ENCODE data around the gene DYNAP. TPM values are rescaled to one million over a fixed set of nuclear protein-coding genes. Genes with fewer than 3 reads are reported as not detected.
A peak's percentile ranks its signal among the peaks of the same experiment; 100 is the strongest.

DYNAP gene
- under 1 TPM in 1 of 10 donors, not detected in 9; 0.07 TPM for polyA plus RNA-seq (ENCODE audit: insufficient read length in 10 of 10)
- long read RNA-seq, donor 1, result 0 reads
- long read RNA-seq, donor 2, result 0 reads
- long read RNA-seq, donor 3, result 0 reads
- long read RNA-seq, donor 4, result 0 reads
- long read RNA-seq, donor 5, result 0 reads
- long read RNA-seq, donor 6, result 0 reads
- long read RNA-seq, donor 7, result 0 reads
- long read RNA-seq, donor 8, result 0 reads
- long read RNA-seq, donor 9, result 0 reads

DNA sequence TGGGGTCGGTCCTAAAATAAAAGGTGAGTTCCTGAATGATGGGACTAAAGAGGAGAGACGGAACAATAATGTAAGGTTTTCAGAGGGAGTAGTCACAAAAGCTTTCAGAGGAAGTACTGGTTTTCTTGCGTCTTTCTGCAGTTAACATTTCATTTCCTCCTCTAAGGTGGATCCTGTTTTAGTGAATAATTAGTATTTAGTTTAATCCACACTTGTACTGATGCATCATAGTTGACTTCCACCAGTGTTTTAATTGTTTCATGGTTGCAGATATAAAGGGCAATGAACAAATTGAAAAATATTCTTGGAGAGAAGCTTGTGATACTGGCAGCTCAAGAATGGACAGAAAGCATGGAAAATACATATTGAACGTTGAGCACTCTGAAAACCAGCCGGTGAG is at the start of gene DYNAP:
Gene DYNAP (plus strand): TSS at position 301 of the 400 bp plus-strand sequence. CDS start 38 bp downstream, at position 339.
- no peak for DNase-seq

DNA sequence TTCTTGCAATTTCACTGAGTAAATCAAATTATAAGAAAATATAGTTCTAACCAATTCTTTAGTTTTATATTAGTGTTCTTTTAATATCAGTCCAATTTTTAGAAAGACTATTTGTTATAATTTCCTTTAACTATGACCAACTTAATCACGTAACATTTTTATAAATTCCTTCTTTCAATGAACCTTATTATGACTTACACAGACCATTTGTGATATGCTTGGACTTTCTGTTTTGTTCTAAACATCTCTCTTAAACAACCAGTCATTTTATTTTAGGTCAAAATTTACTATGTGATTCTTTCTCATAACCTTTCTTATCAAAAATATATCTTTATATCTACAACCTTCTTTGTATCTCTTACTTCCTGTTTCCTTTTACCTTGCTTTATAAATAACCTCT is 39.5 kb upstream of the DYNAP start:
- DNase-seq, result no peak

DNA sequence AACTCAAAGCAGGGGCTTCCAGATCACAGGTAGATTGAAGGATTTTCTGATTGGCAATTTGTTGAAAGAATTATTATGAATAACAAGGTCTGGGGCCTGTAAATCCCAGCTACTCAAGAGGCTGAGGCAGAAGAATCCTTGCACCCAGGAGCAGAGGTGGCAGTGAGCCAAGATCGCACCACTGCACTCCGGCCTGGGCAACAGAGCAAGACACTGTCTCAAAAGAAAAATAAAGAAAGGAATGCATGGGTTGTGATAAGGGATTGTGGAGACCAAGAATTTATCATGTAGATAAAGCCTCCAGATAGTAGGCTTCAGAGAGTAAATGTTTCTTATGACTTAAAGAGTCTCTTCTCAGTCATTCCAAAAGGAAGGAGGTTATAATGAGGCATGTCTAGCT is 35.8 kb upstream of the DYNAP start:
- no peak for DNase-seq

DNA sequence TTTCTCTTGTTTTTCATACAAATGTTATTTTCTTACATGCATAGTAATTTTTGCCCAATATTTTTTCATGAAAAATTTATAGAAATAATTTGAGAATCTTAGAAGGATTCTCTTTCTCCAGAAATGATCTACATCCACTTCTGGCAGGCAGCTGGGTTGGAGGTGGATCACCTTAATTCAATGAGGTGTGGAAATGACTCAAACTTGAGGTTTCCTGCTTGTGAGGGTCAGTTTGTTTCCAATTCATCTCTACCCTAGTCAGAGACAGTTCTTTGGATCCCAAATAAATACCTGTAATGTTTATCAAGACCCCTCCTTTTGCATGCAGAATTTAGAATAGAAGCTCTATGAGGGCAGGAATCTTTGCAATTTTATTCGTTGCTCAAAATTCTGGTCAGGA is 35.0 kb upstream of the DYNAP start:
- DNase-seq, result no peak

- no peak for DNase-seq
These were observed 33.1 kb upstream of the DYNAP start for GRCh38 chr18:54557958-54558357.

DNA sequence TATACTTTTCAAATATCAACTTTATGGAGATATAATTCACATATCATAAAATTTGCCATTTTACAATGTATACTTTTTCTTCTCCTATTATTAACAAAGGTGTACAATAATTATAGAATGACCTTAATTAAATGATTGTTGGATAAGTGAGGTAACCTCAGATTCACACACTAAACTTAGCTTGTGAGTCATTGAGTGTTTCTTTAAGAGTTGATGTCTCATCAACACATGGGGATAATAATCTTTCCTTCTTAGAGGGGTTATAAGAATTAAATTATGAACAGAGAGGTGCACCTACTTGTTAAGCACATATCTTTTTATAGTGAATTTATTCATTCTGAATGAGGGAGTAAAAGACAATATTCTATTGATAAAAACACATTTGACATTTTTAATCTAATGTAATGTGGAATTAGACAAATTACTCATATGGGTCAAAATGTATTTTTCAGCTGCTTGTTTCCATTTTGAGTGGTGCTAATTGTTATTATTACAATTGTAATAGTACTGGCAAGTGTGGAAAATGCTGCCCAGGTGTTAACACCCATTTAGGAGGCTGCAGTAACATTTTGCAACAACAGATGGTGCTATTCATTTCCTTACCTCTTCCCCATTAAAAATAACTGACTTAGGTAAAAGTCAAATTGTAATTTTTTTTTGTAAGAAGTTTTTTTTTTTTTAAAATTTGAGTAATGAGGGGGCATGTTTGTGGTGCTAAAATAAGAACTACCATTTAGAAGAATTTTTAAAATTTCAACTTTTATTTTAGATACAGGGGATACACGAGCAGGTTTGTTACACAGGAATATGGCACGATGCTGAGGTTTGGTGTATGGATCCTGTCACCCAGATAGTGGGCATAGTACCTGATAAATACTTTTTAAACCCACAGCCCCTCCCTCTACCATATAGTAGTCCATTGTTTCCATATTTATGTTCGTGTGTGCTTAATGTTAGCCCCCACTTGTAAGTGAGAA is 32.1 kb upstream of the DYNAP start:
- DNase-seq, result peak in 2 of 3 donors; percentile 3 to 7

DNA sequence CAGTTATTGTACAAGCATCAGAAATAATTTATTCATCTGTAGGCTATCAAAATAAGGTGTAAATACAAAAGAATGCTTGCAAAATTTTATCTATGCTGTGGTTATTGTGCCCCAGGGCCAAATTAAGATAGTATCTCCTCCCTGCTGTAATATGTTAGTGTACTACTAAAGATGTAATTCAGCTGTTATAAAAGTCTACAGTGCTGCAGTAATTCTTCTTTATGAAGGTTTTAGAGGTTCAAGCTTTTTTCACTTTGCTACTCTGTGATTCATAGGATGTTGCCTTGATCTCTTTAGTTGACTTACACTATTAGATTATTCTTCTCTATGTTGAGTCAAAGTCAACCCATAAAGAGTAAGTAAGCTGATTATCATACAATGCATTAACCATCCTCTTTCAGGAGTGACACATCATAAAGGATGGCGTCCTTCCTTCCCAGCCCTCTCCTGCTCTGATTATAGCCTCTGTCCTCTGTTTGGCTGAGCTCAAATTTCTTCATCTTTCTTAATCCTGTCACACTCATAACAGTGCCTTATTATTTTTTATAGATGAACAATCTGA is 29.3 kb upstream of the DYNAP start:
- no peak for DNase-seq

GRCh38 chr18:54580202-54580729 is 10.8 kb upstream of the DYNAP start:
- DNase-seq, result no peak

DNA sequence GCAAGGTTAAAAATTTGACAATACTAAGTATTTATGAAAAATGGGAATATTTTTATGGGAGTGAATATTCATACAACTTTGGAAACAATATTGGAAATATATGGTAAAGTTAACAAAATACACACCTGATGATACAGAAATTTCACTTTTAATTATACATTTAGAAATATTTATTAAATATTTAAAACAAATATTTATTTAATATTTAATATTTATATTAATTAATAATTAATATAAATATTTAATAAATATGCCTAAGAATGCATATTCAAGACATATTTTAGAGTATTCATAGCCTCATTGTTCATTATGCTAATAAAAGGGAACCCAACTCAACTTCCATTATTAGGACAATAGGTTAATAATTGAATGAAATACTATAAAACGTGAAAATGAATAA is 7.0 kb upstream of the DYNAP start:
- no peak for DNase-seq

- no peak for DNase-seq
These were observed 5.3 kb upstream of the DYNAP start for GRCh38 chr18:54585743-54586142.

- DNase-seq, result no peak
These were observed 13.2 kb downstream of the DYNAP start for GRCh38 chr18:54604211-54604610.

- no peak for DNase-seq
These were observed 15.8 kb downstream of the DYNAP start for GRCh38 chr18:54606835-54607212.

GRCh38 chr18:54607213-54608027 is 16.4 kb downstream of the DYNAP start:
- DNase-seq, result no peak

GRCh38 chr18:54608028-54608642 is 17.1 kb downstream of the DYNAP start:
- DNase-seq, result no peak

DNA sequence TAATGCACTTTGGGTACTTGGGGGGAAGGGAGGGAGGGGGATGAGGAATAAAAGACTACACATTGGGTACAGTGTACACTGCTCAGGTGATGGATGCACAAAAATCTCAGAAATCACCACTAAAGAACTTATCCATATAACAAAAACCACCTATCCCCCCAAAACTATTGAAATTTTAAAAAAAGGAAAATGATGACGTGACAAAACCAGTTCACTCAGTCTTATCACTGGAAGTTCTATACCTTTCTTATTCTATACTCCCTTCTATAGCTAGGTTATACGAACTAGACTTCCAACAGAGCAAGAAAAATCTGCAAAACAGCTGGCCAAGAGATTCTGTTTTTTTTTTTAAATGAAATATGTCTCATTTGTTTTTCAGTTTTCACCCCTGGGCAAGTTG is 20.8 kb downstream of the DYNAP start:
- no peak for DNase-seq

DNA sequence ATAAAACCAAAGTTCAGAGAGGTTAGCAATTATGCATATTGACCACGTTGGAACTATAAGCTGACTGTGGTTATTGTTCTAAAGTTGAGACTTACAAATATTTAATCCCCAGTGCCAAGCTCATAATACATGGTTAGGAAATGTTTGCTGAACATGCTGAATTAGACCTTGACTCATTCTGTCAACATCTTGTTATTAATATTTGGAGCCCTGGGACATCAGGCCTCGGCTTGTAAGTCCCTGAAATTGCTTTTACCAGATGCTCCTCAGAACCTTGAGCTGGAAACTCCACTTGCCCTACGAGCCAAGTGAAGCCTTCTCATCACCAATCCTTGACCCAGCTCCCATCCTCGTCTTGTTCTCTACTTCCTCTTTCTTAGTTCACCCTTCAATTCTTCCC is 21.2 kb downstream of the DYNAP start:
- no peak for DNase-seq

- DNase-seq, result no peak
These were observed 22.1 kb downstream of the DYNAP start for GRCh38 chr18:54613174-54613573.

DNA sequence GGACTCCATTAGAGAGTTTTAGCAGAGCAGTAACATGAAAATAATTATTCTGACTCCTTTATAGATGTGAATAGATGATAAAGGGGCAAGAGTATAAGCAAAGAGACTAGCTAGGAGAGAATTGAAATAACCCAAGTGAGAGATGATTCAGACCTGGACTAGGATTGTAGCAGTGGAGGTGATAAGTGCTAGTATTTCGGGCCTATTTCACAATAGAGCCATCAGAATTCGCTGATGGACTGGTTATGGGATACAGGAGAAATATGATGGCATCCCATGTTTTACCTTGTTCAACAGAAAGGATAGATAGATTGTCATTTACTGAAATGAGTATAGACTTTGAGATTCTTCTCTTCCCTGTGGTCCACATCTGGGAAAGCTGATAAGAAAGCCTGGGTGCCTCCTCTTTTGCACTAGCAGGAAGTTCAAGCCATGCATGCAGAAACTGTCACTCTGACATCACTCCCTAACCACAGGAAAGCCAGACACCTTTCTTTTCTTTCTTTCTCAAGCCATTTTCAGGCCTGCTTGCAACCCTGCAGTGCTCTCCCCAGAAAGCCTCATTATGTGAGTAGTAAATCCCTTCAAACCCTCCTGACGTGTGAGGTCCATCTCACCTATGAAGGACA is 25.3 kb downstream of the DYNAP start:
- DNase-seq, result no peak

DNA sequence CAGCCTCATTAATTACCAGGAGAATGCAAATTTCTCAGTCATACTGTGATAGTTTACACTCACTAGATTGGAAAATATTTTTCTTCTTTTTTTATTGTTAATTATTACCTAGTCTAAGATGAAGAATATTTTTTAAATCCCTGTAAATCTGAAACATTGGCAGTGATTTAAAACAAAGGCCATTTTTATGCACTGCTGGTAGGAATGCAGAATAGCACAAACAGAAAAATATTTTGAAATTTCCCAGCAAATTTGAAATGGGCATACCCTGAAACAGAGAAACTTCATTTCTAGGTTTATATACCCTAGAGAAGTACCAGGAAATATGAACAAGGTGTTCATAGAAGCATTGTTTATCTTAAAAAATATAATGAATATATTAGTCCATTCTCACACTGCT is 31.0 kb downstream of the DYNAP start:
- DNase-seq, result no peak

DNA sequence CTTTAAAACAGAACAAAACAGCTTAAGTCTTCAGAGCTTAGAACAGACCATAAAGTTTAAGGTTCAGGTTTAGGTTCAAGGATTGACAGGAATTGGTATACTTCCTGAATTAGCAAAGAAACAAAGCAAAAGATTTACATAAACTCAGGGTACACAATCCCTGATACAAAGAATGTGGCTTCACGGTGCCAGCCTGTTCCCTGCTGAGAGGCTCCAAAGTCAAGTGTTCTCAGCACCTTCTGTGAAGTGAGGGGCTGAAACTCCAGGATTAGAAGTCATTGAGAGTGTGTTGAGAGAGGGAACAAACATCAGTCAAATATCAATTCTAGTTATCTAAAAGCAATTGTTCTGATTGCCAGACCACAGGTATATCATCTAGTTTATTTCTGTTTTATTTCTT is 35.7 kb downstream of the DYNAP start:
- DNase-seq, result no peak

GRCh38 chr18:54630963-54631362 is 39.9 kb downstream of the DYNAP start:
- DNase-seq, result no peak

Measured in muscle of back (tissue), 13 donors.